KMS-11 (cell line): ENCODE results near the gene CINP.

Experiments used
- H2AFZ ChIP-seq: fragments of 200-600 bp; sonication (generic); 2 replicates; pipeline ENCODE4 v1.6.1; 2016; ENCODE audit warnings: antibody characterized with exemption, mixed run types, low read depth
- H3K27ac ChIP-seq: fragments of 200-600 bp; sonication (generic); 2 replicates; pipeline ENCODE4 v1.6.1; 2016; ENCODE audit warnings: mild to moderate bottlenecking, mixed run types
- H3K27me3 ChIP-seq: fragments of 200-600 bp; sonication (generic); 2 replicates; pipeline ENCODE4 v1.6.1; 2017; ENCODE audit warnings: mild to moderate bottlenecking, low read depth, mixed run types, moderate library complexity; ENCODE audit not compliant: insufficient read depth
- H3K36me3 ChIP-seq: fragments of 200-600 bp; sonication (generic); 2 replicates; pipeline ENCODE4 v1.6.1; 2017; ENCODE audit warnings: mild to moderate bottlenecking, mixed run types; ENCODE audit not compliant: insufficient read depth
- H3K4me1 ChIP-seq: fragments of 200-600 bp; sonication (generic); 2 replicates; pipeline ENCODE4 v1.6.1; 2016; ENCODE audit warnings: mild to moderate bottlenecking, low read depth, mixed run types; ENCODE audit not compliant: poor library complexity, severe bottlenecking
- H3K4me2 ChIP-seq: fragments of 200-600 bp; sonication (generic); 2 replicates; pipeline ENCODE4 v1.7.0; 2016; ENCODE audit warnings: mild to moderate bottlenecking, mixed run types
- H3K4me3 ChIP-seq: fragments of 200-600 bp; sonication (generic); IDR thresholded peaks from 2 replicates; pipeline ENCODE4 v1.6.1; 2017; ENCODE audit warnings: low read depth, low read length, mixed read lengths; ENCODE audit not compliant: insufficient read depth
- H3K79me2 ChIP-seq: fragments of 200-600 bp; sonication (generic); 2 replicates; pipeline ENCODE4 v1.6.1; 2016; ENCODE audit warnings: low read depth, mixed run types; ENCODE audit not compliant: insufficient read depth
- H3K9ac ChIP-seq: fragments of 200-600 bp; sonication (generic); 2 replicates; pipeline ENCODE4 v1.6.1; 2016; ENCODE audit warnings: mild to moderate bottlenecking, mixed run types
- H4K20me1 ChIP-seq: fragments of 200-600 bp; sonication (generic); 2 replicates; pipeline ENCODE4 v1.6.1; 2016; ENCODE audit warnings: mild to moderate bottlenecking, mixed run types; ENCODE audit not compliant: insufficient read depth
- TF ChIP-seq, protein P1 (sequence below): fragments of 200-600 bp; sonication (generic); conservative IDR thresholded peaks from 2 replicates; pipeline ENCODE4 v1.6.1; 2017; ENCODE audit warnings: low read depth, mild to moderate bottlenecking, antibody characterized with exemption, low read length, moderate library complexity, mixed read lengths

The CINP gene

GRCh38 chr14:102370305-102370809 lies 7.7 kb upstream of the CINP start:
- Histone ChIP-seq H3K36me3 (no peaks in the 10 kb centered on the region), H2AFZ (no peak overlapping the region), H3K9ac (no peak overlapping the region)

GRCh38 chr14:102363182-102363943 lies 673 bp upstream of the CINP start:
- Histone ChIP-seq H3K4me2 (peak overlapping the region; percentile 79), H2AFZ (peak overlapping the region; percentile 92), H3K27ac (peak overlapping the region; percentile 35; the same call in 1 of the 2 replicates), H3K27me3 (no peaks in the 10 kb centered on the region), H3K4me1 (peaks cover 33% of the 10 kb centered on the region), H3K4me3 (no peak overlapping the region), H3K36me3 (no peaks in the 10 kb centered on the region), H3K79me2 (peaks cover 45% of the 10 kb centered on the region; the same call in 1 of the 2 replicates), H3K9ac (peak overlapping the region; percentile 57), H4K20me1 (no peaks in the 10 kb centered on the region)
- TF ChIP-seq, protein P1, sequence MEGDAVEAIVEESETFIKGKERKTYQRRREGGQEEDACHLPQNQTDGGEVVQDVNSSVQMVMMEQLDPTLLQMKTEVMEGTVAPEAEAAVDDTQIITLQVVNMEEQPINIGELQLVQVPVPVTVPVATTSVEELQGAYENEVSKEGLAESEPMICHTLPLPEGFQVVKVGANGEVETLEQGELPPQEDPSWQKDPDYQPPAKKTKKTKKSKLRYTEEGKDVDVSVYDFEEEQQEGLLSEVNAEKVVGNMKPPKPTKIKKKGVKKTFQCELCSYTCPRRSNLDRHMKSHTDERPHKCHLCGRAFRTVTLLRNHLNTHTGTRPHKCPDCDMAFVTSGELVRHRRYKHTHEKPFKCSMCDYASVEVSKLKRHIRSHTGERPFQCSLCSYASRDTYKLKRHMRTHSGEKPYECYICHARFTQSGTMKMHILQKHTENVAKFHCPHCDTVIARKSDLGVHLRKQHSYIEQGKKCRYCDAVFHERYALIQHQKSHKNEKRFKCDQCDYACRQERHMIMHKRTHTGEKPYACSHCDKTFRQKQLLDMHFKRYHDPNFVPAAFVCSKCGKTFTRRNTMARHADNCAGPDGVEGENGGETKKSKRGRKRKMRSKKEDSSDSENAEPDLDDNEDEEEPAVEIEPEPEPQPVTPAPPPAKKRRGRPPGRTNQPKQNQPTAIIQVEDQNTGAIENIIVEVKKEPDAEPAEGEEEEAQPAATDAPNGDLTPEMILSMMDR, result no peak

More at GRCh38 chr14:102370305-102370809, 7.7 kb upstream of the CINP start:
- no peaks in the 10 kb centered on the region for H4K20me1 ChIP-seq
- H3K4me3 ChIP-seq, result no peak overlapping the region
- H3K4me2 ChIP-seq, result no peak overlapping the region
- H3K79me2 ChIP-seq, result peaks cover 19% of the 10 kb centered on the region; the same call in 1 of the 2 replicates
- peaks cover 70% of the 10 kb centered on the region for H3K4me1 ChIP-seq
- no peak overlapping the region; the same call in 1 of the 2 replicates for H3K27ac ChIP-seq
- H3K27me3 ChIP-seq, result no peaks in the 10 kb centered on the region
- TF ChIP-seq, protein P1, result no peak

- H3K4me2 ChIP-seq, result peak overlapping the region; percentile 84
- H4K20me1 ChIP-seq, result no peaks in the 10 kb centered on the region
- H3K79me2 ChIP-seq, result peaks cover 34% of the 10 kb centered on the region; the same call in 1 of the 2 replicates
- H3K4me3 ChIP-seq, result no peak overlapping the region
- peaks cover 20% of the 10 kb centered on the region for H3K4me1 ChIP-seq
- TF ChIP-seq, protein P1, result no peak
- peak overlapping the region; percentile 60 for H3K9ac ChIP-seq
- H3K27me3 ChIP-seq, result no peaks in the 10 kb centered on the region
- H3K27ac ChIP-seq, result peak overlapping the region; percentile 48
- no peaks in the 10 kb centered on the region for H3K36me3 ChIP-seq
- peak overlapping the region; percentile 92 for H2AFZ ChIP-seq
Measured at GRCh38 chr14:102362084-102362483, 606 bp downstream of the CINP start.

DNA sequence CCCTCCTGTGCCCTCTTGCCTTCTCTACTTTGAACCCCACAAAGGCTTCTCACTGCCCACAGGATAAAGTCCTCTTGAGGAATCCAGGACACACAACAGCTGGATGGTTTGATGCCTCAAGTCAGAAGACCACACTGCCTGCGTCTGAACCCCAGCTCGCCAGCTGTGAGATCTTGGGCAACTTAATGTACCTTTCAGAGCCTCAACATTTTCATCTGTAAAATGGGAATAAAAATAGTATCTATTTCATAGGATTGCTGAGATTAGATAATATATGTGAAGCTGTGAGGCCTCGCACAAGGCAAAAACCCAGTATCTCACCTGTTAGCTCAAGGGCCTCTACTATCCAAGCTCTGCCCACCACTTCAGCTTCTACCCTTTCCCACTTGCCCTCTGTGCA lies 2.3 kb downstream of the CINP start:
- Histone ChIP-seq H3K4me3 (no peak overlapping the region), H3K27ac (no peak overlapping the region), H3K9ac (no peak overlapping the region), H3K79me2 (peaks cover 34% of the 10 kb centered on the region; the same call in 1 of the 2 replicates), H3K27me3 (no peaks in the 10 kb centered on the region), H2AFZ (no peak overlapping the region), H3K4me2 (no peak overlapping the region), H4K20me1 (no peaks in the 10 kb centered on the region), H3K4me1 (peaks cover 19% of the 10 kb centered on the region), H3K36me3 (no peaks in the 10 kb centered on the region; the same call in 1 of the 2 replicates)
- TF ChIP-seq, protein P1, result no peak
